T-helper 9 cell (primary cell): Measurements from ENCODE around the gene TRIM37.

Experiments used
- DNase-seq: peaks from one replicate; pipeline ENCODE4 v3.0.0-alpha.2; 2020

Gene TRIM37

DNA sequence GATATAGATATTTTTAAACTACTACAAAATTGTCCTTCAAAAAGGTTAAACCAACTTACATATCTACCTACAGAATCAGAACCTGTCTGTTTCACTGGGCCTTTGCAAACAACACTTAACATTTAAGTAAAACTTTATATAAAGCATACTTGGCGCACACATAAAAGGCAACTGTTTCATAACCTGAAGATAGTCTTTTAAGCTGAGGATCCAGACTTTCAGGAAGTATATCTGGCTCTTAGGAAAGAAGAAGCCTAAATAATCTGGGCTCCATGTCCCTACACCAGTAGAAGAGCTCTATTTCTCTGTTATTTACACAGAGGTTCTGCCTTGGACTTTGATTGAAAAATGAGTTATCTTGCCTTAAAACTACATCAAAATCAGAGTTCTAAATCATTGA lies 75.9 kb downstream of the TRIM37 start:
- no peak for DNase-seq

DNA sequence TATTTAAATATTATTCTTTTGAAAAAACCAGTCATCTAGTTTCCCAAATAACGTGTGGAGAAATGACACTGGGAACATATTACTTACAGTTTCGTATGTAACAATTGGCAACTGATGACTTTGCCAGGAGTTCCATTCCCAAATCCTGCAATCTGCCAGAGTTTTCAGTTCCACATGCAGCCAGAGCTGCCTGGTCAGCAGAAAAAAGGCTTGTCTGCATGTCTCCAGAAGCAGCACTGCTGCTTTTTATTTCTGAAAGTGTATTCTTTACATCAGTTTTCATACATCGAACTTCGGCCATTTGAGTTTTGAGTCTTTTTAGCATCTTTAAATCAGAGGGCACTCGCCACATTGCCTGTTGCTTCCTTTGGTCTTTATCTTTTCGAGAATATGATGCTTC lies 78.4 kb downstream of the TRIM37 start:
- DNase-seq: no peak

GRCh38 chr17:59027750-59028149 lies 78.9 kb downstream of the TRIM37 start:
- no peak for DNase-seq

- DNase-seq: no peak
These were observed 80.3 kb downstream of the TRIM37 start for GRCh38 chr17:59026176-59026939.

GRCh38 chr17:59024916-59025315 lies 81.8 kb downstream of the TRIM37 start:
- no peak for DNase-seq

DNA sequence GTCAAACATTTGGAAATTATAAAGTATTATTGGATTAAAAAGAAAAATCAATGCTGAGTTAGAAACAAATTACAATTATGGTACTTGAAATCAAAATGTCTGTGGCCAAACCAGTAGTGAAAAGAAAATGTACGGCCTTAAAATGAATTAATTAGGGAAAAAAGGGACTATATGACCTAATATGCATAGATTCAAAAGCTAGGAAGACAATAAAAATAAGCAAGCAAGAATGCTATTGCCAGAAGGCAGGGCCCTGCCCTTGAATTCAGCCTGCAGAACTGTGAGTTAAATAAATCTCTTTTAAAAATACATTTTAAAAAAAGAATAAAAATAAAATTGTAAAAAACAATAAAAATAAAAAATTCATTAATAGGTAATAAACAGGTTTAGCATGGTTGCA lies 88.7 kb downstream of the TRIM37 start:
- DNase-seq: no peak

DNA sequence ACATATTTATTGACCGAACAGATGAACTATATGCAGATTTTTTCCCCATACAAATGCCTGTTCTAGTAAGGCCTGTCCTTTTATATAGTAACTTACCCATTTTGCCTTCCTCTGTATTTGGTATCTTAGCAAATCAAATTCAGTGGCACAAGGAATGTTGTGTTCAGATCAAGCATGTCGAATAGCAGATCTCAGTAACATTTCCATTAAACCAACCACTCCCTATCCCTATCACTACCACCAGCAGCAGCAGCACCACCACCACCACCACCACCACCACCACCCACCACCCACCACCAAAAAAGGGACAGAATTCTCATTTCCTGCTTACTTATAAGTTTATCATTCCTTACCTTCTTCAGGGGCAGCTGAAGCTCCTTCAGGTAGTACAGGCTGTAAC lies 94.7 kb downstream of the TRIM37 start:
- DNase-seq: no peak

DNA sequence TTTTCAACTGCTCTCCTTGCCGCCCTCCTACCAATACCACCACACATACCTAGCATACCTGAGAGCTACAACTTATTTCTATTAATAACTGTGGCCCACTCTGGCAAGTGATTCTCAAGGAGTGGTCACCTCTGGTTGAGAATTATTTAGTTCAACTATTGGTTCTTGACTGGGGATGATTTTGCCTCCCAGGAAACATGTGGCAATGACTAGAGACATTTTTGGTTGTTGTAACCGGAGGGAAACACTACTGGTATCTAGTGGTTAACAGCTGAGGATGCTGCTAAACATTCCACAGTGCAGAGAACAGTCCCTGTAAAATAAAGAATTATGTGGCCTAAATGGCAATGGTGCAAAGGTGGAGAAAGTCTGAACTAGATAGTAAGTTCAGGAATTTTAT lies 96.7 kb downstream of the TRIM37 start:
- DNase-seq: no peak

- DNase-seq: no peak
These were observed 97.9 kb downstream of the TRIM37 start for GRCh38 chr17:59008737-59009136.

GRCh38 chr17:59007995-59008394 lies 98.7 kb downstream of the TRIM37 start:
- no peak for DNase-seq

DNA sequence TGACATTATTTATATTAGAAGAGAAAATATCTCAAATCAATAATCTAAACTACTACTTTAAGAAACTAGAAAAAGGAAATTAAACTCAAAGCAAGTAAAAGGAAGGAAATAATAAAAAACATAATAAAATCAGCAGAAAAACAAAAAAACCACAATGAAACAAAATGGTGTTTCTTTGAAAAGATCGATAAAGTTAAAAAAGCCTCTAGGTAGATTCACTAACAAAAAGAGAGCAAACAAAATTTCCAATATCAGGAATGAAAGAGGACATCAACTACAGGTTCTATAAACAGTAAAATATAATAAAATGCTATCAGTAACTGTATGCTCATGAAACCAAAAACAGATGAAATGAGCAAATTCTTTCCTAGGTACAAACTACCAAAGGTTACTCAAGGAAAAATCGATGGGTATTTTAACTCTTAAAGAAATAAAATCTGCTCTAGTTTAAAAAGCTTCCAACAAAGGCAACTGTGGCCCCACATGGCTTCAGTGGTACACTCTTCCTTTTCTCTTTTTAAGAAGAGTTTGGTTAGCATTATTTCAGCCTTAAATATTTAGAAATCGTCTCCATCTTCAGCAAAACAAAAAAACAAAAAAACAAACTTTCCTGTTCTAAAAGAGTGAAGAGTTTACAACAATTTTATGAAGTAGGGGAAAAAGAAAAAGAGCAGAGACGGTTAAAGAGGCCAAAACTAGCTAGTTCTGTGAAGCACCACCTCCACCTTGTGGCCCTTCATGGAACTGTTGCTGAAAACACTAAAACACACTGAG lies 102.2 kb downstream of the TRIM37 start:
- peak; percentile 63 for DNase-seq

DNA sequence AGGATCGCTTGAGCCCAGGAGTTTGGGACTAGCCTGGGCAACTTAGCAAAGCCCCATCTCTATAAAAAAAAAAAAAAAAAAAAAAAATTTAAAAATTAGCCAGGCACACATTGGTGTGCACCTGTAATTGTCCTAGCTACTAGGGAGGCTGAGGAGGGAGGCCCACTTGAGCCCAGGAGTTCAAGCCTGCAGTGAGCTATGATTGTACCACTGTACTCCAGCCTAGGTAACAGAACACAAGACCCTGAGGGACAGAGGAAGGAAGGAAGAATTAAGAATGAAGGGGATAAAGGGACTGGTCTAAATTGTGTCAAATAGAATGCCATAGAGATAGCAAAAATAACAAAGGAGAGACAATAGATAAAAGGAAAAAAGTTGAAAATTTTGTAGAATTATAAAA lies 102.8 kb downstream of the TRIM37 start:
- DNase-seq: no peak

DNA sequence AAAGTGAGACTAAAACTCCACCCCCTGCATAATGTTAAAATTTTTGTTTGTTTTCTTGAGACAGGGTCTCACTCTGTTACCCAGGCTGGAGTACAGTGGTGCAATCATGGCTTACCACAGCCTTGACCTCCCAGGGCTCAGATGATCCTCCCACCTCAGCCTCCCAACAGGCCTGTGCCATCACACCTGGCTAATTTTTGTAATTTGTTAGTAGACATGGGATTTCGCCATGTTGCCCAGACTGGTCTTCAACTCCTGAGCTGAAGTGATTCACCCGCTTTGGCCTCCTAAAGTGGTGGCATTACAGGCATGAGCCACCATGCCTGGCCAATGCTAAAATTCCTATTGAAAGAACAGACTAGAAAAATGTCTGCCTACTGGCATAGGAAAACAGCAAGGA lies 103.8 kb downstream of the TRIM37 start:
- no peak for DNase-seq

DNA sequence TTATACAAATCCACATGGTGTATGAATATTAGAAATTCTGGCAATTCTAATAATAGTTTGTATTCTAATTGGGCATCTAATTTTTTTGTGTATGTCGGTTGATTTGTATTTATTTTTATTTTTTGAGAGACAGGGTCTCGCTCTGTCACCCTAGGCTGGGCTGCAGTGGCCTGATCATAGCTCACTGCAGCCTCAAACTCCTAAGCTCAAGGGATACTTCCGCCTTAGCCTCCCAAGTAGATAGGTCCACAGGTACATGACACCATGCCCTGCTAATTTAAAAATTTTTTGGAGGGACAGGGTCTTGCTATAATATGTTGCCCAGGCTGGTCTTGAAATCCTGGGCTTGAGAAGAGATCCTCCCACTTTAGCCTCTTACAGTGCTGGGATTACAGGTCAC lies 104.6 kb downstream of the TRIM37 start:
- DNase-seq: no peak

DNA sequence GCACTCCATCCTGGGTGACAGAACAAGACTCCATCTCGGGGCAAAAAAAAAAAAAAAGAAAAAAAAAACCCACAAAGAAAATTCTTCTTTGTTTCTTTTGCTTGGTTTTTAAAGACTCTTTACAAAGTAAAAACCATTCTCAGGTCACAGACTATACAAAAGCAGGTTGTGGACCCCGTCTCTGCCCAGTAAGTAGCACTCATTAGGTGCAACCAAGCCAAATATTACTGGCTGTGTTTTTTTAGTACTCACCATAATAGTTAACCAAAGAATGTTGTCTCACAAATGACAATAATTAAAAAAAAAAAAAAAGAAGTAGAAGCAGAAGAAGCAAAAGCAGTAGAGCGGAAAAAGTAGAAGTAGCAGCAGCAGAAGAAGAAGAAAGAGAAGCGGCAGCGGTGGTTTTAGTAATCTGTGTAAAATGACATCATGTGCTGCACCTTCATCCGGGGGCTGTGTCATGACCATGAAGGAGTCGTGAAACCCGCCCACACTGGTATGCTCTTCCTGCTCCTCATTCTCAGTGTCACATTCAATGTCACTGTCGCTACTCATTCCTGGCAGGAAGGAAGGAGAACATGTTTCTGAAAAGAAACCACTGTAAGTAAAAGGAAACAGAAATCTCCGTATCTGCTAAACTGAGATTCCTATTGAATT lies 105.4 kb downstream of the TRIM37 start:
- peak; percentile 39 for DNase-seq

- no peak for DNase-seq
These were observed 106.7 kb downstream of the TRIM37 start for GRCh38 chr17:59000022-59000421.

- DNase-seq: no peak
These were observed 107.2 kb downstream of the TRIM37 start for GRCh38 chr17:58999500-58999899.

DNA sequence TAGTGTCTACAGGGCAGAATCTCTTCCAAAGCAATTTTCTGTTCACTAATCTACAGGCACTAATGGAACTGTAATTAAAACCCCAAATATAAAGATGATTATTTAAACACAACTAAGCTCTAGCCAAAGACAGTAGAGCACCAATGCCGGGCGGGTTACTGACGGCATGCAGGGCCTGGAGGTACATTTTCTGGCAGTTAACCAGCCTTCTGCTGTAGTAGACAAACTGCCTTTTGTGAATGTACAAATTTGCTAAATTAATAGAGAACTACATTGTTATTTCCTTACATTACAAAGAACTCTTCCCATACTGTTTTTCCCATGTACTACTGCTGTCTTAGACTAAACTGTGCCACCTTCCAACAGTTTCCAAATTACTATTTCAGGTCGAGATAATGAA lies 107.8 kb downstream of the TRIM37 start:
- no peak for DNase-seq

DNA sequence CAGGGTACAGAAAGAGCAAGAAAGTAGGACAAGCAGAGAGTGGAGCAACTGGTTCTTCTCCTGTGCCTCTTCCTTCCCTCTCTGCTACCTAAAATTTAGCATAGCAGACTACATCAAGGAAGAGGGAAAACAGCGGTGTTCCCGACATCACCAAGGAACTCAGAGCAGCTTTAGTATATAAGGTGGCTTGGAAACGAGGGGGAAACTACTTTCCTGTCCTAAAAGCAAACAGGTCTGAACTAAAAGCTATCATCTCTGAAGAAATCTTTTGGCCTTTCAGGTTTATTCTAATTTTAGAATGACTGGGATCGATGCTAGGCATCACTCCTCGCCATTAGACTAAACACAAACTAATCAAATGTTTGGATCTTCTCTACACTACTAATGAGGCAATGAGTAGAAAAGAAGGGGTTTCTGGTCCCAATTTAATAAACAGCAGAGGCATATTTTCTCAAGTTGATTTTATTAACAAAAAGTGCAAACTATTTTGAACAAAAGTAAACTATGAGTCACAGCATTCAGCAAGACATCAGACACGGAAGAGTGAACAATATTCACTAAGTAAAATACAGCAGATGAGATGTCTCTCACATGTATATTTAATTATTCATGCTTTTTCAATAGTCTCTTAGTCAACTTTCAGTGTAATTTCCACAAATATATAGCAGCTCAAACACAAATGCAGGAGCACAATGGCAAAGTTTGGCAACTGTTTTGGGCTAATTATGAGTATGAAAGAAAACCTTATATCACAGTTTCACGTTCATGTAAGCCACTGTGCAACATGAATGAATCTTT lies 108.7 kb downstream of the TRIM37 start:
- no peak for DNase-seq

DNA sequence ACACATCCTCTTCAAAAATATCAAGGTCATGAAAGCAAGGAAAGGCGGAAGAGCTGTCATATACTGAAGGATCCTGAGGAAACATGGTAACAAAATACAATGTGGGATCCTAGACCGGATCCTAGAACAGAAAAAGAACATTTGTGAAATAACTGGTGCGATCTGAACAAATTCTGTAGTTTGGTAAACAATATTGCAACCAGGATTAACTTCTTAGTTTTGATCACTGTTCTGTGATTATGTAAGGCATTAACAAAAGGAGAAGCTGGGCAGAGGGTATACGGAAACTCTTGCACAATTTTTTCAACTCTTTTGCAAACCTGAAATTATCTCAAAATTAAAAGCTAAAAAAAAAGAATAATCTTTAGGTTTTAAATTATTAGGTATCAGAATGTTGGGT lies 109.7 kb downstream of the TRIM37 start:
- no peak for DNase-seq

DNA sequence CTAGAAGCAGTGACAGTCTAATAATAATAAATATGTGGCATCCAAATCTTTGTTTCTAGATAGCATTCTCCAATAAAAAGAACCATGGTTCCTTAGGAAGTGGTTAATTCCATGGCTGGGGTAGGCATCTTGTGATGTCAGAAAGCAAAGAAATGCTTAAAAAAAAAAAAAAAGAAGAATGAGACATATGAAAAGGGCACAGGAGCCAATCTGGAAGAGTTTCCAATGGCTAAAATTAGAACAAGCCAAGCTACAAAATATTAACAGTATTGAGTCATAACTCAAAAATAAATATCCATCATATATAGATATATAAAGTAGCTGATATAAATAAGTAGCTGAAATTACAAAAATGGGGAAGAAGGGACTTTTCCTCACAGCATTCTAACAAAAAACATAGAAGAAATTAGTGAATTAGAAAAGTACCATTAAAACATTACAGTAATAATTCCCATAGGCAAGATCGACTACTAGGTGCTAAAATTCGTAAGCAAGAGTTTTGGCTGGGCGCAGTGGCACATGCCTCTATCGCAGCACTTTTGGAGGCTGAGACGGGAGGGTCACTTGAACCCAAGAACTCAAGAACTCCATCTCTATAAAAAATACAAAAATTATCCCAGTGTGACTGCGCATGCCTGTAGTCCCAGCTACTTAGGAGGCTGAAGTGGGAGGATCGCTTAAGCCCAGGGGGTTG lies 111.3 kb downstream of the TRIM37 start:
- DNase-seq: no peak

DNA sequence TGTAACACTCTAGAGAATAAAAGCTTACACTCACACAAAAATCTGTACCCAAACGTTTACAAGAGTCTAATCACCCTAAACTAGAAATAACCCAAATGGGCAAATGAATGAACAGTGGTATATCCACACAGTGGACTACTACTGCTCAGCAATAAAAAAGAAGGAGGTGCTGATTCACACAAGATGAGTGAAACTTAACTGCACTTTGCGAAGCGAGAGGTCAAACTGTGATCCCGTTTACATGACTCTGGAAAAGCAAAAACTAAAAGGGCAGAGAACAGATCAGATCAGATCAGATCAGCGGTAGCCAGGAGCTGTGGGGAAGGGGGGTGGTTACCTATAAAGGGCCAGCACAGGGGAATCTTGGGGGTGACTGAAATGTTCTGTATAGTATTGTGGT lies 113.4 kb downstream of the TRIM37 start:
- DNase-seq: no peak
